Measurements from ENCODE around the gene PDE11A. TPM values are rescaled to one million over a fixed set of nuclear protein-coding genes. Genes with fewer than 3 reads are reported as not detected.

The PDE11A gene
- total RNA-seq, 3 donors from 2014 or later, result 0.96 to 2.3 (median 2.2) TPM

- no peak for DNase-seq (ENCODE audit: low spot score in 2 of 2)
- Histone ChIP-seq H3K9me3 (no peaks in the 10 kb centered on the region), H3K4me1 (no peaks in the 10 kb centered on the region), H3K4me3 (no peak overlapping the region), H3K27me3 (no peaks in the 10 kb centered on the region), H3K36me3 (no peaks in the 10 kb centered on the region), H3K27ac (no peak overlapping the region)
- intact Hi-C loops (cut with DNase I; ENCODE audit: low total_unique reads), result loop anchor here (10.0 kb wide), 1 partner anchor 587 kb away; no protein-coding TSS in a partner anchor
- no peak for TF ChIP-seq CTCF (IDR thresholded peaks at IDR 0.05)
- no peak for TF ChIP-seq POLR2AphosphoS5 (IDR thresholded peaks at IDR 0.05)
- no peak for TF ChIP-seq POLR2A (IDR thresholded peaks at IDR 0.05)
Measured at GRCh38 chr2:177741866-177742265, 330.7 kb downstream of the PDE11A start.

DNA sequence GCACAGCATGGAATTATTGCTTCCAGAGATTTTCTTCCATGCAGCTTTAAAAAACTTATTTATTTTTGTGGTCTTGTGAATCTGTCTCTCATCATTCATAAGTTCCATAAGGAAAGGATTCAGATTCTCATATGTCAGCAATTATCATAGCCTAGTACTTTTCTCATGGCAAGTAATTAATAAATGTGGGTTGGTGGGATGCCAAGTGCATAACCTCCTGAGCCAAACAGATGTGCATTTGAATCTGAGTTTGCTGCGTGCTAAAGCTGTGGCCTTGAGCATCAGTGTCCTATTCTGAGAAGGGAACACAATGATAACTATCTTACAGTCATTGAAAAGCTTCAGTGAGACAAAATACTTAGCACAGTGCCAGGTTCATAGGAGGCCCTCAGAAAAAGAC, 331.9 kb downstream of the PDE11A start:
- intact Hi-C loops (cut with DNase I; ENCODE audit: low total_unique reads), result loop anchor here (10.0 kb wide), 1 partner anchor 586 kb away; no protein-coding TSS in a partner anchor
- no peaks in the 10 kb centered on the region for H3K27me3 ChIP-seq
- no peak overlapping the region for H3K4me3 ChIP-seq
- no peak for DNase-seq (ENCODE audit: low spot score in 2 of 2)
- no peak overlapping the region for H3K27ac ChIP-seq
- no peaks in the 10 kb centered on the region for H3K36me3 ChIP-seq
- H3K4me1 ChIP-seq, result no peaks in the 10 kb centered on the region
- TF ChIP-seq POLR2AphosphoS5 (IDR thresholded peaks at IDR 0.05) (no peak), POLR2A (IDR thresholded peaks at IDR 0.05) (no peak), CTCF (IDR thresholded peaks at IDR 0.05) (no peak)
- H3K9me3 ChIP-seq, result no peaks in the 10 kb centered on the region

- Histone ChIP-seq H3K36me3 (no peaks in the 10 kb centered on the region), H3K9me3 (no peaks in the 10 kb centered on the region), H3K27ac (no peak overlapping the region), H3K4me3 (no peak overlapping the region), H3K27me3 (no peaks in the 10 kb centered on the region), H3K4me1 (no peaks in the 10 kb centered on the region)
- TF ChIP-seq POLR2AphosphoS5 (IDR thresholded peaks at IDR 0.05) (no peak), CTCF (IDR thresholded peaks at IDR 0.05) (no peak)
- DNase-seq (ENCODE audit: low spot score in 2 of 2), result no peak
- intact Hi-C loops (cut with DNase I; ENCODE audit: low total_unique reads), result no loop called here
Measured at GRCh38 chr2:177738461-177739235, 333.9 kb downstream of the PDE11A start.

- Histone ChIP-seq H3K4me3 (no peak overlapping the region), H3K27me3 (no peaks in the 10 kb centered on the region), H3K36me3 (no peaks in the 10 kb centered on the region), H3K4me1 (no peaks in the 10 kb centered on the region), H3K27ac (no peak overlapping the region), H3K9me3 (no peaks in the 10 kb centered on the region)
- DNase-seq (ENCODE audit: low spot score in 2 of 2), result no peak
- intact Hi-C loops (cut with DNase I; ENCODE audit: low total_unique reads), result no loop called here
- TF ChIP-seq POLR2AphosphoS5 (IDR thresholded peaks at IDR 0.05) (no peak), POLR2A (IDR thresholded peaks at IDR 0.05) (no peak), CTCF (IDR thresholded peaks at IDR 0.05) (no peak)
Measured at GRCh38 chr2:177735318-177735803, 337.2 kb downstream of the PDE11A start.

GRCh38 chr2:177733322-177733855, 339.2 kb downstream of the PDE11A start:
- Histone ChIP-seq H3K9me3 (no peaks in the 10 kb centered on the region), H3K27ac (no peak overlapping the region), H3K4me3 (no peak overlapping the region), H3K36me3 (no peaks in the 10 kb centered on the region), H3K4me1 (no peaks in the 10 kb centered on the region), H3K27me3 (no peaks in the 10 kb centered on the region)
- intact Hi-C loops (cut with DNase I; ENCODE audit: low total_unique reads), result no loop called here
- DNase-seq (ENCODE audit: low spot score in 2 of 2), result no peak
- TF ChIP-seq CTCF (IDR thresholded peaks at IDR 0.05), result no peak
- no peak for TF ChIP-seq POLR2AphosphoS5 (IDR thresholded peaks at IDR 0.05)
- no peak for TF ChIP-seq POLR2A (IDR thresholded peaks at IDR 0.05)
